Neural cell (in vitro differentiated cells): ENCODE measurements around the gene FGFR4. TPM values are rescaled to one million over a fixed set of nuclear protein-coding genes. Genes with fewer than 3 reads are reported as not detected.

Source experiments
- H2AFZ ChIP-seq: fragments of 200-600, 300-800 bp; sonication (generic), shearing (Covaris generic); 2 replicates; pipeline ENCODE4 v1.6.0; 2014; ENCODE audit warnings: low read depth, mild to moderate bottlenecking, antibody characterized with exemption, low read length, moderate library complexity
- H3F3A ChIP-seq: fragments of 200-600 bp; shearing (Covaris generic); 2 replicates; pipeline ENCODE4 v1.6.1; 2016; ENCODE audit warnings: mild to moderate bottlenecking, moderate library complexity, mixed read lengths, antibody characterized with exemption, low read length; ENCODE audit not compliant: insufficient read depth, poor library complexity, severe bottlenecking
- H3K27ac ChIP-seq: fragments of 200-600, 300-800 bp; sonication (generic), shearing (Covaris generic); 2 replicates; pipeline ENCODE4 v1.5.1; 2014; ENCODE audit warnings: mild to moderate bottlenecking, low read length, moderate library complexity
- H3K27me3 ChIP-seq: fragments of 300-800, 200-600 bp; sonication (generic), shearing (Covaris generic); 2 replicates; pipeline ENCODE4 v1.6.0; 2014; ENCODE audit warnings: mild to moderate bottlenecking, low read depth, low read length, moderate library complexity; ENCODE audit not compliant: insufficient read depth
- H3K36me3 ChIP-seq: fragments of 300-800, 200-600 bp; sonication (generic), shearing (Covaris generic); 2 replicates; pipeline ENCODE4 v1.5.1; 2014; ENCODE audit warnings: mild to moderate bottlenecking, antibody characterized with exemption, low read length, moderate library complexity; ENCODE audit not compliant: insufficient read depth
- H3K4me2 ChIP-seq: fragments of 300-800, 200-600 bp; sonication (generic), shearing (Covaris generic); 2 replicates; pipeline ENCODE4 v1.6.0; 2014; ENCODE audit warnings: mild to moderate bottlenecking, low read length
- H3K4me3 ChIP-seq: fragments of 300-800, 200-600 bp; sonication (generic), shearing (Covaris generic); 2 replicates; pipeline ENCODE4 v1.5.1; 2014; ENCODE audit warnings: mild to moderate bottlenecking, low read length, moderate library complexity
- H3K79me2 ChIP-seq: fragments of 200-600 bp; shearing (Covaris generic); replicated peaks from 2 replicates; pipeline ENCODE4 v1.6.0; 2014; ENCODE audit warnings: mild to moderate bottlenecking, low read length, moderate library complexity; ENCODE audit not compliant: insufficient read depth
- H3K9ac ChIP-seq: fragments of 300-800, 200-600 bp; sonication (generic), shearing (Covaris generic); 2 replicates; pipeline ENCODE4 v1.6.1; 2016; ENCODE audit warnings: mild to moderate bottlenecking, low read length, mixed read lengths
- H3K9me2 ChIP-seq: fragments of 200-600 bp; shearing (Covaris generic); 2 replicates; pipeline ENCODE4 v1.6.1; 2016; ENCODE audit warnings: mild to moderate bottlenecking, low read length, mixed read lengths; ENCODE audit not compliant: insufficient read depth
- H3K9me3 ChIP-seq: fragments of 200-600, 300-800 bp; sonication (generic), shearing (Covaris generic); 2 replicates; pipeline ENCODE4 v1.6.1; 2016; ENCODE audit warnings: mild to moderate bottlenecking, mixed run types, low read length, moderate library complexity, mixed read lengths
- H4K20me1 ChIP-seq: fragments of 200-600 bp; shearing (Covaris generic); 2 replicates; pipeline ENCODE4 v1.6.1; 2016; ENCODE audit warnings: mild to moderate bottlenecking, mixed run types; ENCODE audit not compliant: insufficient read depth
- EP300 ChIP-seq: fragments of 450-650 bp; conservative IDR thresholded peaks from 2 replicates; pipeline ENCODE4 v1.6.1; 2014; ENCODE audit warnings: antibody characterized with exemption, mild to moderate bottlenecking, moderate library complexity; ENCODE audit not compliant: poor library complexity, severe bottlenecking
- MXI1 ChIP-seq: fragments of 450-650 bp; conservative IDR thresholded peaks from 2 replicates; pipeline ENCODE4 v1.6.1; 2014; ENCODE audit warnings: antibody characterized with exemption, mild to moderate bottlenecking; ENCODE audit not compliant: poor library complexity, severe bottlenecking
- POLR2AphosphoS5 ChIP-seq: IDR thresholded peaks from 2 replicates; pipeline ENCODE4 v1.6.1; 2012
- RAD21 ChIP-seq: fragments of 450-650 bp; conservative IDR thresholded peaks from 2 replicates; pipeline ENCODE4 v1.6.1; 2014; ENCODE audit warnings: antibody characterized with exemption, mild to moderate bottlenecking, moderate library complexity
- SMC3 ChIP-seq: fragments of 450-650 bp; conservative IDR thresholded peaks from 2 replicates; pipeline ENCODE4 v1.6.1; 2014; ENCODE audit warnings: antibody characterized with exemption, mild to moderate bottlenecking, moderate library complexity; ENCODE audit not compliant: poor library complexity
- TAF1 ChIP-seq: IDR thresholded peaks from 2 replicates; pipeline ENCODE4 v1.6.1; 2012; ENCODE audit warnings: low read depth
- polyA plus RNA-seq: library from polyadenylated mRNA; depleted of rRNA; stranded (reverse); fragments of >200 nt; gene quantifications from 2 replicates; pipeline ENCODE4 v1.2.3, GENCODE V29; 2014
- TF ChIP-seq, protein P1 (sequence below): IDR thresholded peaks from 2 replicates; pipeline ENCODE4 v1.6.1; 2012; ENCODE audit warnings: borderline replicate concordance
- TF ChIP-seq, protein P2 (sequence below): fragments of 450-650 bp; IDR thresholded peaks from 2 replicates; pipeline ENCODE4 v1.5.1; 2014; ENCODE audit warnings: antibody characterized with exemption, mild to moderate bottlenecking, moderate library complexity; ENCODE audit not compliant: poor library complexity, severe bottlenecking

FGFR4 gene
- polyA plus RNA-seq, 1 donor from 2014 or later = 14.8 TPM

DNA sequence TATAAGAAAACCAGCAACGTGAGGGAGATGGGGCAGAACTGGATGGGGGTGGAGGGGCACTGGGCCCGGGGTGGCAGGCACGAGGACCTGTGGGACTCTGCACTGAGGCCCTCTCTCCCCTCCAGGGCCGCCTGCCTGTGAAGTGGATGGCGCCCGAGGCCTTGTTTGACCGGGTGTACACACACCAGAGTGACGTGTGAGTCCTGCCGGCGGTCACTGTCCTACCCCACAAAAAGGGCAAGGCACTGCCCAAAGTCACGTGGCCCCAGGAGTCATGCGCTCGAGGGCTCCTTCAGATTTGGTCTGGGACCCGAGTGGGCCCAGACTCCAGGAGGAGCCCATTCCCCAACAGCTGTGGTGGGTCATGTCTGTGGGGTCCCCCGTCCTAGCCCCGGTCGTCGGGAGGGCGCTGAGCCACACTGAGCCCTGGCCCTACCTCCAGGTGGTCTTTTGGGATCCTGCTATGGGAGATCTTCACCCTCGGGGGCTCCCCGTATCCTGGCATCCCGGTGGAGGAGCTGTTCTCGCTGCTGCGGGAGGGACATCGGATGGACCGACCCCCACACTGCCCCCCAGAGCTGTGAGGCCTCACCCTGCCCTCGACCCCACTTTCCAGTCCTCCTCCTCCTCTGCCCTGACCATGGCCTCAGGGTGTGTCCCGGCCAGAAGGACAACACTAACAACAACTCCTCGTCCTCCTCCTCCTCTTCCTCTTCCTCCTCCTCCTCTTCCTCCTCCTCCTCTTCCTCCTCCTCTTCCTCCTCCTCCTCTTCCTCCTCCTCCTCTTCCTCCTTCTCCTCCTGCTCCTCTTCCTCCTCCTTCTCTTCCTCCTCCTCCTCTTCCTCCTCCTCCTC is 9.7 kb downstream of the FGFR4 start:
- H3K9me2 ChIP-seq = no peaks in the 10 kb centered on the region
- H3F3A ChIP-seq = no peaks in the 10 kb centered on the region
- H3K4me2 ChIP-seq = no peak overlapping the region
- no peaks in the 10 kb centered on the region for H3K27me3 ChIP-seq
- no peak overlapping the region for H3K27ac ChIP-seq
- H3K9ac ChIP-seq = no peak overlapping the region
- no peak for TF ChIP-seq EP300
- no peak for TF ChIP-seq TAF1
- no peak for TF ChIP-seq POLR2AphosphoS5
- TF ChIP-seq RAD21 = no peak
- TF ChIP-seq MXI1 = no peak
- TF ChIP-seq SMC3 = no peak
- no peaks in the 10 kb centered on the region for H4K20me1 ChIP-seq
- H3K36me3 ChIP-seq = no peaks in the 10 kb centered on the region
- H3K79me2 ChIP-seq = no peaks in the 10 kb centered on the region
- H2AFZ ChIP-seq = no peak overlapping the region
- H3K4me3 ChIP-seq = no peak overlapping the region
- no peaks in the 10 kb centered on the region for H3K9me3 ChIP-seq

DNA sequence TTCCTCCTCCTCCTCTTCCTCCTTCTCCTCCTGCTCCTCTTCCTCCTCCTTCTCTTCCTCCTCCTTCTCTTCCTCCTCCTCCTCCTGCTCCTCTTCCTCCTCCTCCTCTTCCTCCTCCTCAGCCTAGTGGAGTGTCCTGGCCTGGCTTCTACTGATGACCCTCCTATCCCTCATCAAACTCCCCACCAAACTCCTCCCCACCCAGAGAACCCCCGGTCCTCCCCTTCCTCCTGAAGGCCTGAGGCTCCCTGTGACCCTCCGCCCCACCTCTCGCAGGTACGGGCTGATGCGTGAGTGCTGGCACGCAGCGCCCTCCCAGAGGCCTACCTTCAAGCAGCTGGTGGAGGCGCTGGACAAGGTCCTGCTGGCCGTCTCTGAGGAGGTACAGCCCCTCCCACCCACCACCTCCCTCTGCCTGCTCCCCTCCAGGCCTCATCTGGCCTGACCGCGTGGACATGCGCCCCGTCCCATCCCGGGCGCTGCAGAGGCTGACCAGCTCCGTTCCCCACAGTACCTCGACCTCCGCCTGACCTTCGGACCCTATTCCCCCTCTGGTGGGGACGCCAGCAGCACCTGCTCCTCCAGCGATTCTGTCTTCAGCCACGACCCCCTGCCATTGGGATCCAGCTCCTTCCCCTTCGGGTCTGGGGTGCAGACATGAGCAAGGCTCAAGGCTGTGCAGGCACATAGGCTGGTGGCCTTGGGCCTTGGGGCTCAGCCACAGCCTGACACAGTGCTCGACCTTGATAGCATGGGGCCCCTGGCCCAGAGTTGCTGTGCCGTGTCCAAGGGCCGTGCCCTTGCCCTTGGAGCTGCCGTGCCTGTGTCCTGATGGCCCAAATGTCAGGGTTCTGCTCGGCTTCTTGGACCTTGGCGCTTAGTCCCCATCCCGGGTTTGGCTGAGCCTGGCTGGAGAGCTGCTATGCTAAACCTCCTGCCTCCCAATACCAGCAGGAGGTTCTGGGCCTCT is 10.6 kb downstream of the FGFR4 start:
- no peak overlapping the region for H3K4me2 ChIP-seq
- H3K9me3 ChIP-seq = no peaks in the 10 kb centered on the region
- H3K4me3 ChIP-seq = no peak overlapping the region
- H2AFZ ChIP-seq = no peak overlapping the region
- no peaks in the 10 kb centered on the region for H3K36me3 ChIP-seq
- no peak overlapping the region for H3K27ac ChIP-seq
- TF ChIP-seq, protein P1, sequence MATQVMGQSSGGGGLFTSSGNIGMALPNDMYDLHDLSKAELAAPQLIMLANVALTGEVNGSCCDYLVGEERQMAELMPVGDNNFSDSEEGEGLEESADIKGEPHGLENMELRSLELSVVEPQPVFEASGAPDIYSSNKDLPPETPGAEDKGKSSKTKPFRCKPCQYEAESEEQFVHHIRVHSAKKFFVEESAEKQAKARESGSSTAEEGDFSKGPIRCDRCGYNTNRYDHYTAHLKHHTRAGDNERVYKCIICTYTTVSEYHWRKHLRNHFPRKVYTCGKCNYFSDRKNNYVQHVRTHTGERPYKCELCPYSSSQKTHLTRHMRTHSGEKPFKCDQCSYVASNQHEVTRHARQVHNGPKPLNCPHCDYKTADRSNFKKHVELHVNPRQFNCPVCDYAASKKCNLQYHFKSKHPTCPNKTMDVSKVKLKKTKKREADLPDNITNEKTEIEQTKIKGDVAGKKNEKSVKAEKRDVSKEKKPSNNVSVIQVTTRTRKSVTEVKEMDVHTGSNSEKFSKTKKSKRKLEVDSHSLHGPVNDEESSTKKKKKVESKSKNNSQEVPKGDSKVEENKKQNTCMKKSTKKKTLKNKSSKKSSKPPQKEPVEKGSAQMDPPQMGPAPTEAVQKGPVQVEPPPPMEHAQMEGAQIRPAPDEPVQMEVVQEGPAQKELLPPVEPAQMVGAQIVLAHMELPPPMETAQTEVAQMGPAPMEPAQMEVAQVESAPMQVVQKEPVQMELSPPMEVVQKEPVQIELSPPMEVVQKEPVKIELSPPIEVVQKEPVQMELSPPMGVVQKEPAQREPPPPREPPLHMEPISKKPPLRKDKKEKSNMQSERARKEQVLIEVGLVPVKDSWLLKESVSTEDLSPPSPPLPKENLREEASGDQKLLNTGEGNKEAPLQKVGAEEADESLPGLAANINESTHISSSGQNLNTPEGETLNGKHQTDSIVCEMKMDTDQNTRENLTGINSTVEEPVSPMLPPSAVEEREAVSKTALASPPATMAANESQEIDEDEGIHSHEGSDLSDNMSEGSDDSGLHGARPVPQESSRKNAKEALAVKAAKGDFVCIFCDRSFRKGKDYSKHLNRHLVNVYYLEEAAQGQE = no peak
- TF ChIP-seq POLR2AphosphoS5 (no peak), RAD21 (no peak), TAF1 (no peak)
- H3F3A ChIP-seq = no peaks in the 10 kb centered on the region
- H3K79me2 ChIP-seq = no peaks in the 10 kb centered on the region
- no peaks in the 10 kb centered on the region for H3K27me3 ChIP-seq
- H3K9ac ChIP-seq = no peak overlapping the region
- H4K20me1 ChIP-seq = no peaks in the 10 kb centered on the region
- no peaks in the 10 kb centered on the region for H3K9me2 ChIP-seq

DNA sequence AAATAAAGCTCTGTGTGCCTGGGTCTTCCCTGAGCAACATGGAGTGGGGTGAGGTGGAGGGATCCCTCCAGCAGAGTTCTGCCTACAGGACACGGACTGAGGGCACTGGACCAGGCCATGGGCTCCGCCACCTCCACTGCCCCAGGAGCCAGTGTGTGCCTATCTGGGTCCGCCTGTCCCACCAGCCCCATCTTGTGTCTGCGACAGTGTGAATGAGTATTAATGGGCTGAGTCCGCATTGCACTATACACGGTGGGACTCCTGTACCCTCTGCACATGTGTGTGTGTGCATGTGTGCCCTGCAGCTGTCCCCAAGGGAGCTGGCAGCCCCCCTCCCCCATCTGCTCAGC is 11.4 kb downstream of the FGFR4 start:
- H4K20me1 ChIP-seq = no peaks in the 10 kb centered on the region
- no peaks in the 10 kb centered on the region for H3K9me2 ChIP-seq
- no peaks in the 10 kb centered on the region for H3K9me3 ChIP-seq
- no peaks in the 10 kb centered on the region for H3K36me3 ChIP-seq
- no peaks in the 10 kb centered on the region for H3F3A ChIP-seq
- TF ChIP-seq TAF1 = no peak
- TF ChIP-seq, protein P1 = no peak
- TF ChIP-seq, protein P2, sequence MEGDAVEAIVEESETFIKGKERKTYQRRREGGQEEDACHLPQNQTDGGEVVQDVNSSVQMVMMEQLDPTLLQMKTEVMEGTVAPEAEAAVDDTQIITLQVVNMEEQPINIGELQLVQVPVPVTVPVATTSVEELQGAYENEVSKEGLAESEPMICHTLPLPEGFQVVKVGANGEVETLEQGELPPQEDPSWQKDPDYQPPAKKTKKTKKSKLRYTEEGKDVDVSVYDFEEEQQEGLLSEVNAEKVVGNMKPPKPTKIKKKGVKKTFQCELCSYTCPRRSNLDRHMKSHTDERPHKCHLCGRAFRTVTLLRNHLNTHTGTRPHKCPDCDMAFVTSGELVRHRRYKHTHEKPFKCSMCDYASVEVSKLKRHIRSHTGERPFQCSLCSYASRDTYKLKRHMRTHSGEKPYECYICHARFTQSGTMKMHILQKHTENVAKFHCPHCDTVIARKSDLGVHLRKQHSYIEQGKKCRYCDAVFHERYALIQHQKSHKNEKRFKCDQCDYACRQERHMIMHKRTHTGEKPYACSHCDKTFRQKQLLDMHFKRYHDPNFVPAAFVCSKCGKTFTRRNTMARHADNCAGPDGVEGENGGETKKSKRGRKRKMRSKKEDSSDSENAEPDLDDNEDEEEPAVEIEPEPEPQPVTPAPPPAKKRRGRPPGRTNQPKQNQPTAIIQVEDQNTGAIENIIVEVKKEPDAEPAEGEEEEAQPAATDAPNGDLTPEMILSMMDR = no peak
- H3K27ac ChIP-seq = no peak overlapping the region
- H2AFZ ChIP-seq = no peak overlapping the region
- H3K27me3 ChIP-seq = no peaks in the 10 kb centered on the region
- no peak overlapping the region for H3K4me2 ChIP-seq
- no peaks in the 10 kb centered on the region for H3K79me2 ChIP-seq
- no peak overlapping the region for H3K4me3 ChIP-seq
- H3K9ac ChIP-seq = no peak overlapping the region
